Measurements from ENCODE around the gene JAZF1.

JAZF1 gene

DNA sequence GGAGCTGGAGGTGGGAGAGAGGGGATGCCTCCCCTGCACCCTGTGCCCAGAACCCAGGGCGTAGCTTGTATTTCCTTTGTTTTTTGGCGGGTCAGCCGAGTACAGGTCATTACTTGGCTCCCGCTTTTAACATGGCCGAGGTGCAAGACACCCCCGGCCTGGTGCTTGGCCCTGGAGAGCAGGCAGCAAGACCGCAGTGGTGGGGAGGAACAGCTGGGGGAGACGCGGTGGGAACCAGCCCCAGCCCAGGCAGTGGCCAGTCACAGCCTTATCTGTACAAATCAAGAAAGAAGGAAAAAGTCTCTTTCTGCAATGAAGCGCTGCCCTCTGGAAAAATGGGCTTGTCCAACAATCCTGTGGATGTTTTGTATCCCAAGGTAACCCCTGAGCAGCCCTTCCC lies 341.5 kb downstream of the JAZF1 start:
- TF ChIP-seq CTCF (IDR thresholded peaks at IDR 0.05) = no peak
- H3K4me1 ChIP-seq = peaks cover 0 to 22% (median 6%) of the 10 kb centered on the region in 4 donors
- H3K27me3 ChIP-seq = no peaks in the 10 kb centered on the region
- no peak for DNase-seq
- H3K9me3 ChIP-seq = no peaks in the 10 kb centered on the region
- no peak overlapping the region for H3K27ac ChIP-seq
- no peak overlapping the region for H3K4me3 ChIP-seq
- peaks cover 15 to 33% (median 28%) of the 10 kb centered on the region in 3 donors for H3K36me3 ChIP-seq
- intact Hi-C loops (cut with DNase I; ENCODE audit: low total_unique reads) = no loop called here

- TF ChIP-seq CTCF (IDR thresholded peaks at IDR 0.05) = no peak
These were observed 344.1 kb downstream of the JAZF1 start for GRCh38 chr7:27836536-27836935.

DNA sequence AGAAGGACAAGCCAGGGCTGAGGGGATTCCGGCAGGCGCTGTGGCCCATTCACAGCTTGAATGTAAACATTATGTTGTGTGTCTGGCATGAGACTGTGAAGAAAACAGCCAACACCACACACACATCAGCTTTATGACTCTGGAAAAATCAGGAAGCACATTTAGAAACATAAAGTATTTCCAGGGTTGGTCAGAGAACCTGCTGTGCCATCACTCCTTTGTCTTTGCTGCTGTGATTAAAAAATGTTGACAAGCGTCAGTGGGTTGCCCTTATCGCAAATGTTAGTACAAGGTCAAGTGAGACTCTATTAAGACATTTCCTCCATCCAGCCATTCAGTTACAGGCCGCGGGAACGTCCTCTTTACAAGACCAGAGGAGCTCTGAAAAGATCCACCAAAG lies 345.2 kb downstream of the JAZF1 start:
- DNase-seq = no peak
- intact Hi-C loops (cut with DNase I; ENCODE audit: low total_unique reads) = no loop called here

More at GRCh38 chr7:27836536-27836935, 344.1 kb downstream of the JAZF1 start:
- intact Hi-C loops (cut with DNase I; ENCODE audit: low total_unique reads) = no loop called here
- Histone ChIP-seq H3K36me3 (peaks cover 24 to 52% (median 37%) of the 10 kb centered on the region in 3 donors), H3K4me1 (peaks cover 0 to 8% (median 0%) of the 10 kb centered on the region in 4 donors), H3K4me3 (no peak overlapping the region), H3K27ac (no peak overlapping the region), H3K27me3 (no peaks in the 10 kb centered on the region), H3K9me3 (no peaks in the 10 kb centered on the region)
- no peak for DNase-seq

GRCh38 chr7:27834179-27834921 lies 346.2 kb downstream of the JAZF1 start:
- H3K4me3 ChIP-seq = no peak overlapping the region
- no peaks in the 10 kb centered on the region for H3K9me3 ChIP-seq
- TF ChIP-seq CTCF (IDR thresholded peaks at IDR 0.05) = no peak
- peaks cover 0 to 8% (median 0%) of the 10 kb centered on the region in 4 donors for H3K4me1 ChIP-seq
- H3K27me3 ChIP-seq = no peaks in the 10 kb centered on the region
- no peak for DNase-seq
- H3K36me3 ChIP-seq = peaks cover 13 to 37% (median 28%) of the 10 kb centered on the region in 3 donors
- intact Hi-C loops (cut with DNase I; ENCODE audit: low total_unique reads) = no loop called here
- no peak overlapping the region for H3K27ac ChIP-seq

More for the DNA sequence above, 345.2 kb downstream of the JAZF1 start:
- no peaks in the 10 kb centered on the region for H3K9me3 ChIP-seq
- H3K27ac ChIP-seq = no peak overlapping the region
- H3K4me1 ChIP-seq = peaks cover 0 to 8% (median 0%) of the 10 kb centered on the region in 4 donors
- no peak overlapping the region for H3K4me3 ChIP-seq
- H3K27me3 ChIP-seq = no peaks in the 10 kb centered on the region
- peaks cover 18 to 47% (median 37%) of the 10 kb centered on the region in 3 donors for H3K36me3 ChIP-seq
- no peak for TF ChIP-seq CTCF (IDR thresholded peaks at IDR 0.05)

- H3K36me3 ChIP-seq = peaks cover 0 to 20% (median 11%) of the 10 kb centered on the region in 3 donors
These were observed 354.2 kb downstream of the JAZF1 start for GRCh38 chr7:27826357-27826756.

More at GRCh38 chr7:27826357-27826756, 354.2 kb downstream of the JAZF1 start:
- intact Hi-C loops (cut with DNase I; ENCODE audit: low total_unique reads) = no loop called here
- Histone ChIP-seq H3K27ac (no peak overlapping the region), H3K27me3 (no peaks in the 10 kb centered on the region), H3K4me1 (no peaks in the 10 kb centered on the region), H3K9me3 (no peaks in the 10 kb centered on the region), H3K4me3 (no peak overlapping the region)
- no peak for DNase-seq
- no peak for TF ChIP-seq CTCF (IDR thresholded peaks at IDR 0.05)

All from tibial artery (tissue), 4 donors.